NK-92 (cell line): ENCODE results near the gene USP31.
"Not testable (repeated sequence)": the region's sequence is repeated elsewhere in the genome, so short reads cannot be mapped to it uniquely, and the experiment has no call there.

ENCODE experiments used
- DNase-seq: peaks from one replicate; lab custom pipeline; 2025; ENCODE audit not compliant: unreplicated experiment; lab: John Stamatoyannopoulos, UW

The USP31 gene

GRCh38 chr16:23101012-23101550 lies 48.2 kb downstream of the USP31 start:
- no peak for DNase-seq

DNA sequence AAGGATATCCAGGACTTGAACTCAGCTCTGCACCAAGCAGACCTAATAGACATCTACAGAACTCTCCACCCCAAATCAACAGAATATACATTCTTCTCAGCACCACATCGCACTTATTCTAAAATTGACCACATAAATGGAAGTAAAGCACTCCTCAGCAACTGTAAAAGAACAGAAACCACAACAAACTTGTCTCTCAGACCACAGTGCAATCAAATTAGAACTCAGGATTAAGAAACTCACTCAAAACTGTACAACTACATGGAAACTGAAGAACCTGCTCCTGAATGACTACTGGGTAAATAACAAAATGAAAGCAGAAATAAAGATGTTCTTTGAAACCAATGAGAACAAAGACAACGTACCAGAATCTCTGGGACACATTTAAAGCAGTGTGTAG lies 52.8 kb downstream of the USP31 start:
- DNase-seq: not testable (repeated sequence)

DNA sequence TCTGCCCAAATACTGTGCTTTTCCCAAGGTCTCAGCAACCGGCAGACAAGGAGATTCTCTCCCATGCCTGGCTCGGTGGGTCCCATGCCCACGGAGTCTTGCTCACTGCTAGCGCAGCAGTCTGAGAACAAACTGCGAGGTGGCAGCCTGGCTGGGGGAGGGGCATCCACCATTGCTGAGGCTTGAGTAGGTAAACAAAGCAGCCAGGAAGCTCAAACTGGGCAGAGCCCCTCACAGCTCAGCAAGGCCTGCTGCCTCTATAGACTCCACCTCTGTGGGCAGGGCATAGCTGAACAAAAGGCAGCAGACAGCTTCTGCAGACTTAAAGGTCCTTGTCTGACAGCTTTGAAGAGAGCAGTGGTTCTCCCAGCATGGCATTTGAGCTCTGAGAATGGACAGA lies 55.1 kb downstream of the USP31 start:
- DNase-seq: not testable (repeated sequence)

DNA sequence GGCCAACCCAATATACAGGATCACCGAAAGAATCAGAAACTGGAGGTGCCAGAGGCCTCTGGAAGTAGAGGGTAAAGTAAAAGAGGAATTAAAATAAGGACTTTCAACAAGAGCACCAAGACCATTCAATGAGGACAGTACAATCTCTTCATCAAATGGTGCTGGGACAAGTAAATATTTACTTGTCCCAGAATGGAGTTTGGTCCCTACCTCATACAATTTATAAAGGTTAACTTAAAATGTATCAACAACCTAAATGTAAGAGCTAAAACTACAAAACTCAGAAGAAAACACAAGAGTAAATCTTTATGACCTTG lies 56.5 kb downstream of the USP31 start:
- no peak for DNase-seq

- no peak for DNase-seq
These were observed 57.0 kb downstream of the USP31 start for GRCh38 chr16:23092072-23092800.

DNA sequence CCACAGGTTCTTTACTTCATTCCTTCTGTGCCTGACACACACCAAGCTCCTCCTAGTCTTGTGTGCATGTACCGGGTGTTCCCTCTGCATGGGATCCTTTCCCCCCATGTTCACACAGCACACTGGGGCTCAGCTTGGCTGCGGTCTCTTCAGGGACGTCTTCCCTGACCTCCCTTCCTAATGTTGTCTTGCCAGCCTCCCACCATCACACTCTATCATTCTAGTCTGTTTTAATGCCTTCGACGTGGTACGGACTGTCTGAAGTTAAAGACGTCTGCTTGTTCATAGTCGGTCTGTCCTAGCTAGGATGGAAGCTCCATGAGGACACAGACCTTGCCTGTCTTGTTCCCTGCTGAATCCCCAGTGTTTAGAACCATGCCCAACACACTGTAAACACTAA lies 60.1 kb downstream of the USP31 start:
- no peak for DNase-seq

DNA sequence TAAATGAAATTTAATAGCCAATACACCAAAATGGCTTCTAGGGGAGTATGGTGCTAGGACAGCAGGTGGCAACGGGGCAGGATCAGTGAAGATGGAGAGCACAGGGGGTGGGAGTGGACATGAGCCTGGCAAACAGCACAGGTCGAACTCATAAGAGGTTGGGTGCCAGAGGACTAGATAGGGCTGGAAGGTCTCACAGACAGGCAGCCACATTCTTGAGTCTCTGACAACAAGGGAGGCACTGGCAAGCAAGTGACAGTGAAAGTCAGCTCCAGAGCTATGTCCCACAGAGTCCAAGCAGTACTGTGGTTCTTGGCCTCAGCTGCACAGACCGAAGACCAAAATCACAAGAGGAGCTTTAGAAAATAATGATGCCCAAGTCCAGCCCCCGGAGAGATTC lies 61.2 kb downstream of the USP31 start:
- DNase-seq: no peak

GRCh38 chr16:23085949-23086348 lies 63.3 kb downstream of the USP31 start:
- no peak for DNase-seq

DNA sequence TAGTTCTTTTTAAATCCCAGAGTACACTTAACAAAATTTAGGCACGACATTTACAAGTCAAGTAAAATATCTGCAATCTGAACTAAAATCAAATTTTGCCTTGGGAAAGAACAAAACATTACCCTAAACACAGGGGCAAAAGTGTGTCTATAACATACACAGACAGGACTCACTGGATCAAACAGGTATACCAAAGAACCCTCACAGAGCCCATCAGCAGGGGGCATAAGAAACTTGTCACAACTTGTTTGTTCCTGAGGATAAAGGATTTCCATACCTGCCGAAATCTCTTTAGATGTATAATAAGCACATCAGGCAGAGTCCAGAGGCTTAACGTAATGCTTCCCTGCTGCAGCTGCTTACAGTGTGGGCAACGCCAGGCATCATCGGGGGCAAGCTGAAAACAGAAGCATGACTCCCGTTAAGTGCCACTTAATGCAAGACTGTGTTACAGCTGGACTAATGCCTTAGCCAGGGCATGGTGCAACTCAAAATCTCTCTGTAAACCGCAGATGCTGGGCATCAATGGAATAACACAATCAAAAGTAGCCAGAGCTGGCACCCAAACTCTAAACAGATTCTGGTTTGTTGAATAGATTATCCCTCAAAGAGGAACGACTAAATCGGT lies 67.0 kb downstream of the USP31 start:
- no peak for DNase-seq

DNA sequence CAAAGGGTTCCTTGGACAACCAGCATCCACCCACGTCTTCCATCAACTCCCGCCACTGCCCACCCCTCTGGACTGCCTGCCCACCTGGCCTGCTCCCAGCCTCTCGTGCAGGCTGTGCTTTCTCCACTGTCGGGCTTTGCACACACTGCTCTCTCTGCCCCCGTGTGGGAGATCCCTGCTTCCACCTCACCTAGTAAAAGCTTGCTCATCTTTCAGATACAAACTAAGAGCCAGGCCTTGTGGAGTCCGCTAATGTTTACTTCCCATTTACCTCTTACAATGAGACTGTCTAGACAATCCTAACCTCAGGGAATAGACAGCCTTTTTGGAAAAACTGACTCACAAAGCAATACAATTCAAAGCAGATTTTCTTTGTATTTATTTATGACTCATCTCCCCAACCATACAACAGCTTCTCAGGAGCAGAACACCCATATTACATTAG lies 67.6 kb downstream of the USP31 start:
- no peak for DNase-seq

DNA sequence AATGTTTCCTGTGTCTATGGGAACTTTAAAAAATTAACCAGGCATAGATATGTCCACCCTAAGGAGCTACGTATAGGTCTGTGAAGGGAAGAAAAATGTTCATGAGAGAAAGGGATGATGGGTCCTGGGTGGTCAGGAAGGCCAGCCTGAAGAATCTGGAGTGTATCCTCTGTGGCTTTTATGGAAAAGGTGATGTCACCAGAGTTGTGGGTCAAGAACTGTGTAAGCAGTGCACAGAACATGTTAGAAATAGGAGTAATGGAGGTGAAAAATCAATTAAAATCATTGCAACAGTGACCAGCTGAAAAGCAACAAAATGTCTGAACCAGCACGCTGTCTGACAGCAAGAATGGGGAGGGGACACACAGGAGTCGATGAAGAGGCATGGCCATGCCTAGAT lies 68.5 kb downstream of the USP31 start:
- no peak for DNase-seq

DNA sequence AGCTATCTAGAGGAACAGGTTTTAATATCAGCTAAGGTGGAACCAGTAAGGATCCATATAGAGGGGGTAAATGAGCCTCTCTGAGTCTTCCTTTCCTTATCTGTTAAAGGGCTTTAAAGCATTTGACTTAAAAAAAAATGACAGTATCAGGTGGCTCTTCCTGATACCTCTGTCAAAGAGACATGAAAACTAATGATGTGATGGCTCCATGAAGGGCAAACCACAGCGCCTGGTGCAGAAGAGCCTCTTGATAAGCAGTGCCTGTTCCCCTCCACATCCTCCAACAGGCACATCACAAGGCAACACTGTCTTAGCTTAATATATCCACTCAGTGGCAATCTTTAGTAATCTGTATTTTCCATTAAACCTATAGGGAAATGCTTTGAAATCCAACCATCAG lies 68.9 kb downstream of the USP31 start:
- no peak for DNase-seq

DNA sequence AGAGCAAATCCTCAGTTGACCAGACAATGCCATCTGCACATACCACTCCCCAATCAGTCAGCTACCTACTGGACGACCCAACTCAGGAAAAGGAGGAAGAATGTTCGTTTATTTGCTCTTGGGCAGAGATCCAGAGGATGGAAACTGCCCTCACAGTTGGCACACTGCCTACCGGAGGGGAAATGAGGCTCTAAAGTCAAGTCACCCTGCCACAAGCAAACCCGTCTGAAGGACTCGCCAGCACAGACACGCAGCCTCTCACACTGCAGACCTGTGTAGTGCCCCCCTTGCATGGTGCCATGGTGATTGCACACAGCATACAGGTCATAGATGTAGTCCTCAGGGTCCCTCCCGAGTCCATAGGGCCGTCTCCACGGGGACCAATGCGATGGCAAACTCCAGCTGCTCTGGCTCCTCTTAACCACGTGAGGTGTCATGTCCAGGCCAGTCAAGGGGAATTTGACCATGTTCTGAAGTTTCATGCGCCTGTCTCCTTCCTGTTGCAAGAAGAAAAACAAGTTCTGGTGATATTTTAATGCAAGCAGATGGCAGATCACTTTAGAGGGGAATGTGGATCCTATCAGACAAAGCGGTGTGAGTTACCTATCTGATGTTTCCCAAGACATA lies 69.5 kb downstream of the USP31 start:
- no peak for DNase-seq

GRCh38 chr16:23074423-23074822 lies 74.8 kb downstream of the USP31 start:
- DNase-seq: no peak

DNA sequence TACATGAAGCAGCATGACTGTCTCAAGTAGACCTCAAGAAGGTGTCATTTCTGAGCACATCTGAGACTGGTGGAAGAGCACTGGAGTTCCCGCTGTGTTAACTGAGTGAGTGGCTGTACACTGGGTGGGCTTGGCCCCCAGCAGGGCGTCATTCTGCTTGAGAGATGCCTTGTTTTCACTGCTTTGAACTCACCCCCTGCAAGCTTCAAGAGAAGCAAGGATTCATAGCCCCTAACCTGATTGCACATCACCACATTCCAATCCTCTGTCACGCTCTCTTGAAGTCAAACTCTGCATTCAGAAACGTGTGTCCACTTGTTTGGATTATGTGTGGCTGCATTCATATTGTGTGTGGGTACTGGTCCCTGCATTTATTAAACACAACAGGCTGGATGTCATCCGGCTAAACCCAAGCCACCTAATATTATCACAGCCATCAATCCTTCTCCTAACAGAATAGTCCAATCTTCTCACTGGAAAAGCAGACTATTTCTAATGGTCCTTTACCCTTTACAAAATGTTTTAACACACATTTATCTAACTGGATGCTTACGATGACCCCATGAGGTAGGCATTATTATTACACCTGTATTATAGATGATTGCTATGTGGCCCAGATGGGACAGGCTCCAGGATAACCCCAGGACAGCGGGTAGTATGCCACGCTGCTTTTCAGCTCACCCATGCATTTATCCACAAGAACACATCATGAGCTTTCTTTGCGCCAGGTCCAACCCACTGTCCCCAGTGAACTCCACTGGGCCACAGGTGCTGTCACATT lies 76.3 kb downstream of the USP31 start:
- DNase-seq: no peak

GRCh38 chr16:23072084-23072599 lies 77.1 kb downstream of the USP31 start:
- no peak for DNase-seq

- DNase-seq: no peak
These were observed 77.8 kb downstream of the USP31 start for GRCh38 chr16:23071196-23072083.

DNA sequence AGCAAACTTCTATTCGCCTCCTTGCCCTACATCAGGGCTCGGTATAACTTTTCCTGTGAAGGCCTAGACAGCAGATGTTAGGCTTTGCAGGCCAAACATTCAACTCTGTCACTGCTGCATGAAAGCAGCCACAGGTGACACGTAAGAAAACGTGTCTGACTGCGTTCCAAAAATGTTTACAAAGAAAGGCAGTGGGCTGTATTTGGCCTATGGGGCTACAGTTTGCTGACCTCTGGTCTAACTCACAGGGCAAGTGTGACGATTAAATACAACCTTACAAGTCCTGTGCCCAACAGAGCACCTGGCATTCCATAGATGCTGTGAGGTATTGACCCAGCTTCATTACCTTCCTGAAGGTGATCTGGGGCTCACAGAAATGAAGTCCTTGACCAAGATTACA lies 79.4 kb downstream of the USP31 start:
- no peak for DNase-seq

DNA sequence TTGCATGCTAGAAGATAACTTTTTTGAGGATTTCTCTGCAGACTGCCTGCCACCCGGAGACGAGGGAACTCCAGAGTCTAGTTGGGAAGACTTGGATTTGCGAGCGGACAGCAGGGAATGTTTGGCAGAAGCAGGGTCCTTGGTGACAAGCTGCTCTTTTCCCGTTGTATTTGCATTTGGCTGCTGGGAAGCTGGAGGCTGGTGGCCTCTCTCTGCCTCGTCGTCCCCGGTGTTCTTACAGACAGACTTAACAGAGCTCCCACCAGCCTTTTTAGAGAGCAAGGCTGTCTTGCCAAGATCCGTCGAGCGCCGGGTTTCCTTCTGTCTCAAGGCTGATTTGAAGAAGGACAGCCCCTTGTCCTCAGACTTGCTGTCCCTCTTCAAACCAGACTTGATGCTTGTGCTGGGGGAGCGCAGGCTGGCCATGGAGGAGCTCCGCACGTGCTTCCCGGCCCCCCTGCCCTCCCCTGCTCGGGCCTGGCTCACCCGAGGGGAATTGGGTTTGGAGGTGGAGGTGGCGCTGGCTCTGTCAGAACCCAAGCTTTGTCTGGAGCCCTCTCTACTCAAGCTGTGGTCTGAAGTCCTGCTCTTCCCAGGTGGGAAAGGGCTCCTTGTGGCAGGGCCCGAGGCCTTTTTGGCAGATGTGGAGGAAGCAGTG lies 81.0 kb downstream of the USP31 start:
- no peak for DNase-seq

- no peak for DNase-seq
These were observed 82.6 kb downstream of the USP31 start for GRCh38 chr16:23066676-23067075.
